ENCODE measurements around the gene HCFC1R1.

DNA sequence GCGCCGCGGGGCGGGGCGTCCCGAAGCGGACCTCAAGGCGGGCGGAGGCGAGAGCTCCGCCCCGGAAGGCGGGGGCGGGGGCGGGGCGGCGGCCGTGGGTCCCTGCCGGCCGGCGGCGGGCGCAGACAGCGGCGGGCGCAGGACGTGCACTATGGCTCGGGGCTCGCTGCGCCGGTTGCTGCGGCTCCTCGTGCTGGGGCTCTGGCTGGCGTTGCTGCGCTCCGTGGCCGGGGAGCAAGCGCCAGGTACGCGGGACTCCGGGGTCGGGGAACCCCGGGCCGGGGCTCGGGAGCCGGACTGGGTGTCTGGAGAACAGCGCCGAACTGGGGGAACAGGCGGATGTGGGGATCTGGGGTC, 3.5 kb downstream of the HCFC1R1 start, which contains the start of gene TNFRSF12A:
- TF ChIP-seq, protein P1, sequence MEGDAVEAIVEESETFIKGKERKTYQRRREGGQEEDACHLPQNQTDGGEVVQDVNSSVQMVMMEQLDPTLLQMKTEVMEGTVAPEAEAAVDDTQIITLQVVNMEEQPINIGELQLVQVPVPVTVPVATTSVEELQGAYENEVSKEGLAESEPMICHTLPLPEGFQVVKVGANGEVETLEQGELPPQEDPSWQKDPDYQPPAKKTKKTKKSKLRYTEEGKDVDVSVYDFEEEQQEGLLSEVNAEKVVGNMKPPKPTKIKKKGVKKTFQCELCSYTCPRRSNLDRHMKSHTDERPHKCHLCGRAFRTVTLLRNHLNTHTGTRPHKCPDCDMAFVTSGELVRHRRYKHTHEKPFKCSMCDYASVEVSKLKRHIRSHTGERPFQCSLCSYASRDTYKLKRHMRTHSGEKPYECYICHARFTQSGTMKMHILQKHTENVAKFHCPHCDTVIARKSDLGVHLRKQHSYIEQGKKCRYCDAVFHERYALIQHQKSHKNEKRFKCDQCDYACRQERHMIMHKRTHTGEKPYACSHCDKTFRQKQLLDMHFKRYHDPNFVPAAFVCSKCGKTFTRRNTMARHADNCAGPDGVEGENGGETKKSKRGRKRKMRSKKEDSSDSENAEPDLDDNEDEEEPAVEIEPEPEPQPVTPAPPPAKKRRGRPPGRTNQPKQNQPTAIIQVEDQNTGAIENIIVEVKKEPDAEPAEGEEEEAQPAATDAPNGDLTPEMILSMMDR (IDR thresholded peaks at IDR 0.05) = no peak
- TF ChIP-seq EZH2 (IDR thresholded peaks at IDR 0.05) = no peak
